Heart right ventricle (tissue), 16 donors: ENCODE data around the gene TUBA1C. TPM values are rescaled to one million over a fixed set of nuclear protein-coding genes. Genes with fewer than 3 reads are reported as not detected.
"Not testable (repeated sequence)": the region's sequence is repeated elsewhere in the genome, so short reads cannot be mapped to it uniquely, and the experiment has no call there.

Experiments
- ATAC-seq, 8 donors: fragments of 200-7000 bp; cut with Tn5 transposase; one replicate each; pipeline ENCODE4 v1.9.1; 2020; ENCODE audit warnings: mild to moderate bottlenecking in 8 of 8, moderate library complexity in 8 of 8, moderate number of reproducible peaks in 1 of 8
- DNase-seq, 2 donors: peaks; one replicate each; pipeline ENCODE4 v3.0.0-alpha.2; 2020
- H3K27ac ChIP-seq, 10 donors: fragments of 200-600 bp; sonication (generic) in 2 of 10; one replicate each; pipeline versions ENCODE4 v1.5.0 to v1.8.0; 2020 to 2022; ENCODE audit warnings: mild to moderate bottlenecking in 3 of 10
- H3K27me3 ChIP-seq, 7 donors: fragments of 200-600 bp; one replicate each; pipeline ENCODE4 v1.8.0; 2021 to 2022; ENCODE audit warnings: mild to moderate bottlenecking in 2 of 7
- H3K36me3 ChIP-seq, 9 donors: fragments of 200-600 bp; sonication (generic) in 1 of 9; one replicate each; pipeline versions ENCODE4 v1.5.0 to v1.8.0; 2020 to 2022; ENCODE audit warnings: mild to moderate bottlenecking in 2 of 9
- H3K4me1 ChIP-seq, 9 donors: fragments of 200-600 bp; sonication (generic) in 1 of 9; one replicate each; pipeline versions ENCODE4 v1.5.0 to v1.8.0; 2020 to 2022; ENCODE audit warnings: mild to moderate bottlenecking in 4 of 9
- H3K4me3 ChIP-seq, 10 donors: fragments of 200-600 bp; sonication (generic) in 2 of 10; one replicate each; pipeline versions ENCODE4 v1.5.0 to v1.8.0; 2020 to 2022; ENCODE audit warnings: mild to moderate bottlenecking in 7 of 10, moderate library complexity in 2 of 10
- H3K9me3 ChIP-seq, 11 donors: fragments of 200-600 bp in 10 of 11; sonication (generic) in 2 of 11; one replicate each; pipeline versions ENCODE4 v1.5.0 to v1.8.0; 2013 to 2022; ENCODE audit warnings: mild to moderate bottlenecking in 2 of 11, control low read depth in 1 of 11, moderate library complexity in 1 of 11
- WGBS, 2 donors: extraction: QIAGEN DNeasy Blood & Tissue Kit; methylation state at CpG; one replicate each; pipeline ENCODE4 v1.1.7; 2013; ENCODE audit warnings: inconsistent platforms in 1 of 2; 5-methylcytosine and 5-hydroxymethylcytosine counted together
- intact Hi-C, 10 donors: fragments of 100-400 bp; cut with DNase I; formaldehyde crosslinking; loops; one replicate each; pipeline versions ENCODE4 v1.11.1 to v1.14.2; 2022
- polyA plus RNA-seq, 2 donors: library from polyadenylated mRNA; stranded (reverse); fragments of 200-250 nt; gene quantifications; one replicate each; pipeline ENCODE4 v1.2.3, GENCODE V29; 2013
- total RNA-seq, 10 donors: library from RNA; stranded (reverse); fragmentation: NEBNext Ultra II Directional in 3 of 10; extraction: Animal tissue kit (Norgen Biotek cat#: 25700) in 3 of 10; gene quantifications; one replicate each; pipeline versions ENCODE4 v1.2.1 to v1.2.4, GENCODE V29; 2021 to 2023
- TF ChIP-seq, protein P1 (sequence below), 9 donors: fragments of 200-600 bp; sonication (generic) in 2 of 9; IDR thresholded peaks; one replicate each; pipeline versions ENCODE4 v1.5.0 to v1.8.0; 2021 to 2022; ENCODE audit warnings: antibody characterized with exemption in 9 of 9, mild to moderate bottlenecking in 5 of 9, moderate library complexity in 1 of 9
- donor health status: Arrhythmogenic right ventricular cardiomyopathy.
- donor health status: ischemic (EF 13 %, LVEDD 7.1; RV severe dilation, severe dysfunction).
- donor health status: healthy with polysubstance abuse.
- donor health status: DM: no; HTN: yes; CAD: no.
- donor health status: DM: no; HTN: no; CAD: no.
- donor health status: ischemic (EF 25% LVEDD 6.9; RV normal size, moderate dysfunction).
- donor health status: ischemic (EF 25% LVEDD 5.7; RV mildly dilated, moderate dysfunction).
- donor health status: healthy.
- donor health status: DM: yes; HTN: yes; CAD: no.
- donor health status: Ischemic cardiomyopathy.
- donor health status: ischemic (EF 35%, LVEDD 5.7; RV mildly dilated, moderate dysfunction).
- donor health status: nonischemic (EF 11% LVEDD 7.7; RV severe dilation, severe dysfunction).
- donor health status: DM: yes; HTN: yes; CAD: no.
- donor health status: PGD.
- donor health status: ischemic (EF 29% LVEDD 5.4; RV normal size, mild dysfunction).
- donor health status: nonischemic (EF 23%, LVEDD 6.1; RV moderate dilation, normal function).

The TUBA1C gene
- total and polyA plus RNA-seq, 12 donors: 24.5 to 389 (median 53.1) TPM

DNA sequence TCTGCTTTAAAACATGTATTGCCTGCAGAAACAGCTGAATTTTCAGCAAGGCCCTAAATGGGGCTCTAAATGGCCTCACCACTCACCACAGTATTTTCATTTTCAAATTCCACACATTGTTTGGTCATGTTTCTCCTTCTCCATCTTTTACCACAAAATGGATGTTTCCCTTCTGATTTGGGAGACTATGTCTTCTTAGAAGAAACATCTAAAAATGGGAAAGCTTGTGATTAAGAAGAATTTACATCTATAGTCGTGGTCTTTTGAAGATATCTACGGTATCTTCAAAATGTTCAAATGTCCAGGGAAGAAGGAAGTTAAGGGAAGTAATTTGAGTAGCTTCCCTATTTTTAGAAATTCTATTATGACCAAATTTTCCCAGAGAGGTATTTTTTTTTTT is 20.7 kb upstream of the TUBA1C start:
- H3K27ac ChIP-seq: peak overlapping the region in 4 of 10 donors; percentile 3 to 51 (median 32)
- no peak overlapping the region for H3K4me3 ChIP-seq
- H3K27me3 ChIP-seq: no peaks in the 10 kb centered on the region
- WGBS, 2 donors: 64 to 67% methylated on average over 2 of the region's 2 CpGs
- no peaks in the 10 kb centered on the region for H3K9me3 ChIP-seq
- TF ChIP-seq, protein P1, sequence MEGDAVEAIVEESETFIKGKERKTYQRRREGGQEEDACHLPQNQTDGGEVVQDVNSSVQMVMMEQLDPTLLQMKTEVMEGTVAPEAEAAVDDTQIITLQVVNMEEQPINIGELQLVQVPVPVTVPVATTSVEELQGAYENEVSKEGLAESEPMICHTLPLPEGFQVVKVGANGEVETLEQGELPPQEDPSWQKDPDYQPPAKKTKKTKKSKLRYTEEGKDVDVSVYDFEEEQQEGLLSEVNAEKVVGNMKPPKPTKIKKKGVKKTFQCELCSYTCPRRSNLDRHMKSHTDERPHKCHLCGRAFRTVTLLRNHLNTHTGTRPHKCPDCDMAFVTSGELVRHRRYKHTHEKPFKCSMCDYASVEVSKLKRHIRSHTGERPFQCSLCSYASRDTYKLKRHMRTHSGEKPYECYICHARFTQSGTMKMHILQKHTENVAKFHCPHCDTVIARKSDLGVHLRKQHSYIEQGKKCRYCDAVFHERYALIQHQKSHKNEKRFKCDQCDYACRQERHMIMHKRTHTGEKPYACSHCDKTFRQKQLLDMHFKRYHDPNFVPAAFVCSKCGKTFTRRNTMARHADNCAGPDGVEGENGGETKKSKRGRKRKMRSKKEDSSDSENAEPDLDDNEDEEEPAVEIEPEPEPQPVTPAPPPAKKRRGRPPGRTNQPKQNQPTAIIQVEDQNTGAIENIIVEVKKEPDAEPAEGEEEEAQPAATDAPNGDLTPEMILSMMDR (IDR thresholded peaks at IDR 0.05): no peak
- intact Hi-C loops: no loop called here
- DNase-seq: no peak
- no peak for ATAC-seq
- peaks cover 0 to 29% (median 0%) of the 10 kb centered on the region in 9 donors for H3K4me1 ChIP-seq
- H3K36me3 ChIP-seq: no peaks in the 10 kb centered on the region

DNA sequence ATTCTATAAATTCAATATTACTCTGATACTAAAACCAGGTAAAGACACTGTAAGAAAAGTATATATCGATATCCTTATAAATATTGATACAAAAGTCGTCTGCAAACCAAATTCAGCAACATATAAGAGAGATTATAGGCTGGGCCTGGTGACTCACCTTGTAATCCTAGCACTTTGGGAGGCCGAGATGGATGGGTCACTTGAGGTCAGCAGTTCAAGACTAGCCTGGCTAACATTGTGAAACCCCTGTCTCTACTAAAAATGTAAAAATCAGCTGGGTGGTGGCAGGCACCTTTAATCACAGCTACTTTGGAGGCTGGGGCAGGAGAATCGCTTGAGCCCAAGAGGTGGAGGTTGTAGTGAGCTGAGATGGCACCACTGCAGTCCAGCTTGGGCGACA is 13.5 kb upstream of the TUBA1C start:
- ATAC-seq (no peak), DNase-seq (no peak)
- 93% methylated on average over 5 of the region's 5 CpGs for WGBS, 2 donors
- Histone ChIP-seq H3K9me3 (no peaks in the 10 kb centered on the region), H3K4me3 (no peak overlapping the region), H3K27me3 (no peaks in the 10 kb centered on the region), H3K36me3 (no peaks in the 10 kb centered on the region), H3K27ac (no peak overlapping the region), H3K4me1 (peaks cover 0 to 7% (median 0%) of the 10 kb centered on the region in 9 donors)
- TF ChIP-seq, protein P1 (IDR thresholded peaks at IDR 0.05): no peak
- intact Hi-C loops: no loop called here

DNA sequence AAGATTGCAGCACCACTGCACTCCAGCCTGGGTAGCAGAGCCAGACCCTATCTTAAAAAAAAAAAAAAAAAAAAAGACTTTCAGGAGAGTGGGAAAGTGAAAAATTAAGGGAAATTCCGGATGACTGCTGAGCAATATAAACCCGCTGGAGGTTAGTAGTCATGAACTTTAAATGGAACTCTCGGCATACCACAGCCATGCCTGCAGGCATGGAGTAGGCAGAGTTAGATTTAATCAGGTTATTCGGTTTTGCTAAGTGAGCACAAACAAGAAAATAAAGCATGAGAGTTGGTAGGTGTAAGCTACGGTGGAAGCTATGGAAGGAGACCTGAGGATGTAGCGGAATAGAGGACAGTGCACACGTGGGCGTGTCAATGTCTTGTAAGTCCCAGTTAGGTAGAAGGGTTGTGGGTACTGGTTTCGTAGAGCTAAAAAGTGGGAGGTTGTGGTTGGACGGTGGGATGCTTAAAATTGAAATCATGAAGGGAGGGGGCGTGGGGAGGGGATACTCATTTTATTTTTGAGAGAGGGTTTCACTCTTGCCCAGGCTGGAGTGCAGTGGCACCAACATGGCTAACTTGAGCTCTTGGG is 11.8 kb upstream of the TUBA1C start:
- TF ChIP-seq, protein P1 (IDR thresholded peaks at IDR 0.05): no peak
- no peak for ATAC-seq
- Histone ChIP-seq H3K27ac (no peak overlapping the region), H3K36me3 (no peaks in the 10 kb centered on the region), H3K9me3 (no peaks in the 10 kb centered on the region), H3K4me1 (peaks cover 0 to 12% (median 0%) of the 10 kb centered on the region in 9 donors), H3K4me3 (no peak overlapping the region), H3K27me3 (no peaks in the 10 kb centered on the region)
- 92 to 94% methylated on average over 11 of the region's 11 CpGs for WGBS, 2 donors
- intact Hi-C loops: no loop called here
- DNase-seq: no peak

DNA sequence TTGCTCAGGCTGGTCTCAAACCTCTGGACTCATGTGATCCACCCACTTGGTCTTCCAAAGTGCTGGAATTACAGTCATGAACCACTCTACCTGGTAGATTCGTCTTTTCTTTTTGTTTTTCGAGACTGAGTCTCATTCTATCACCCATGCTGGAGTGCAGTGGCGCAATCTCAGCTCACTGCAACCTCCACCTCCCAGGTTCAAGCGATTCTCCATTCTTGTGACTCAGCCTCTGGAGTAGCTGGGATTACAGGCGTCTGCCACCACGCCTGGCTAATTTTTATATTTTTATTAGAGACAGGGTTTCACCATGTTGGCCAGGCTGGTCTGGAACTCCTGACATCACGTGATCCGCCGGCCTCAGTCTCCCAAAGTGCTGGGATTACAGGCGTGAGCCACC is 9.4 kb upstream of the TUBA1C start:
- 96 to 97% methylated on average over 10 of the region's 10 CpGs for WGBS, 2 donors
- H3K4me1 ChIP-seq: peaks cover 0 to 26% (median 0%) of the 10 kb centered on the region in 9 donors
- H3K9me3 ChIP-seq, intact Hi-C loops, H3K36me3 ChIP-seq, DNase-seq, H3K27me3 ChIP-seq, ATAC-seq, H3K4me3 ChIP-seq: not testable (repeated sequence)
- H3K27ac ChIP-seq: peak overlapping the region in 2 of 10 donors; percentile 3 to 10

DNA sequence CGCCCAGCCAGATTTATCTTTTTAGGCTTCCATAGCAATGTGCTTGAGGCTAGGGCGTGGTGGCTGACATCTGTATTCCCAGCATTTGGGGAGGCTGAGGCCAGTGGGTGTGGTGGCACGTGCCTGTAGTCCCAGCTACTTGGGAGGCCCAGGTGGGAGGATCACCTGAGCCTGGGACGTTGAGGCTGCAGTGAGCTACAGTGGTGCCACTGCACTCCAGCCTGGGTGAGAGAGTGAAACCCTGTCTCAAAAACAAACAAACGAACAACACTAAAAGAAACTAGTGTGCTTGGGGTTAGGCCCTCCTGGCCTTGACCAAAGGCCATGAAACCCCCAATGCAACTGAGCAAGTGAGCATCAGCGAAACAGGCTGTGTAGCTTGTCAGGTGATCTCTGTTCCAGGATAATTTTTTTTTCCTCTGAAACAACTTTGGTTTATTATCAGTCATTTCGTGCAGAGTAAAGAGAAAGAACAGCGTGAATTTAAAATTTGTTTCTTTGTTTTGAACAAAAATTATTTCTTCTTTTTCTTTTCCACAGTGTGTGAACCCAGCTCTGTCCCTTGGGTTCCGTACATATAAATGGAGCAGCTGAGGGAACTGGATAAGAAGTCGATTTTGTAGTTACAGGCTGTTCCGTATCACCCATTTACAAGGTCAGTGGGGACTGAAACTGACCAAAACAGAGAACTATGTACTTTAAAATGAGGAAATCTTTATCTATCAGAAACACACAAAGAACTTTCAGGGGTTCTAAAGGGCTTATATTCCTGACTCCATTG is 8.8 kb upstream of the TUBA1C start:
- peak in 1 of 8 donors; percentile 83 for ATAC-seq
- TF ChIP-seq, protein P1 (IDR thresholded peaks at IDR 0.05): no peak
- Histone ChIP-seq H3K27me3 (no peaks in the 10 kb centered on the region), H3K36me3 (no peaks in the 10 kb centered on the region), H3K4me3 (no peak overlapping the region), H3K27ac (peak overlapping the region in 4 of 10 donors; percentile 3 to 42 (median 20)), H3K4me1 (peaks cover 0 to 32% (median 0%) of the 10 kb centered on the region in 9 donors), H3K9me3 (no peaks in the 10 kb centered on the region)
- intact Hi-C loops: no loop called here
- no peak for DNase-seq
- 84 to 87% methylated on average over 11 of the region's 11 CpGs for WGBS, 2 donors

DNA sequence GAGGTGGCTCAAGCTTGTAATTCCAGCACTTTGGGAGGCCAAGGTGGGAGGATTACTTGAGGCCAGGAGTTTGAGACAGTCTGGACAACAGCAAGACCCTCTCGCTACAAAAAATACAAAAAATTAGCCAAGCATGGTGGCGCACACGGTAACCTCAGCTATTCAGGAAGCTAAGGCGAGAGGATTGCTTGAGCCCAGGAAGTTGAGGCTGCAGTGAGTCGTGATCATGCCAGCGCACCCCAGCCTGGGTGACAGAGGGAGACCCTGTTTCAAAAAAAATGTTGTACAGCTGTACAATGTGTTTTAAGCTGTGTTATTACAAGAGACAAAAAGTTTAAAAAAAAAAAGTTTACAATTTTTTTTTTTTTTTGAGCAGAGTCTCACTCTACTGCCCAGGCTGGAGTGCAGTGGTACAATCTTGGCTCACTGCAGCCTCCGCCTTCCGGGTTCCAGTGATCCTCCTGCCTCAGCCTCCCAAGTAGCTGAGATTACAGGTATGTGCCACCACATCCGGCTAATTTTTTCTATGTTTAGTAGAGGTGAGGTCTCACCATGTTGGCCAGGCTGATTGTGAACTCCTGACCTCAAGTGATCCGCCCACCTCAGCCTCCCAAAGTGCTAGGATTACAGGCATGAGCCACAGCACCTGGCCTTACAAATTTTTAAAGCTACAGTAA is 7.2 kb upstream of the TUBA1C start:
- WGBS, 2 donors: 93 to 97% methylated on average over 10 of the region's 10 CpGs
- H3K27me3 ChIP-seq, ATAC-seq, DNase-seq, H3K9me3 ChIP-seq, H3K36me3 ChIP-seq, intact Hi-C loops, H3K27ac ChIP-seq, H3K4me3 ChIP-seq: not testable (repeated sequence)
- peaks cover 0 to 33% (median 0%) of the 10 kb centered on the region in 9 donors for H3K4me1 ChIP-seq
